HG03469 (cell line): ENCODE results near the gene PFN2.

Source experiments
- ATAC-seq: cut with Tn5 transposase; IDR thresholded peaks from one replicate; pipeline ENCODE4 v1.9.1; 2021; ENCODE audit warnings: mild to moderate bottlenecking, moderate library complexity, moderate number of reproducible peaks; ENCODE audit not compliant: unreplicated experiment

PFN2 gene

GRCh38 chr3:149933008-149933407, 37.7 kb downstream of the PFN2 start:
- ATAC-seq = no peak

- ATAC-seq = no peak
These were observed 50.6 kb downstream of the PFN2 start for GRCh38 chr3:149920119-149920518.

- ATAC-seq = no peak
These were observed 51.2 kb downstream of the PFN2 start for GRCh38 chr3:149919509-149919908.

GRCh38 chr3:149917124-149917667, 53.5 kb downstream of the PFN2 start:
- no peak for ATAC-seq
